Germinal center (tissue), 1 donor: ENCODE results near the gene ATXN1.

Experiments used
- DNase-seq: peaks from one replicate; pipeline ENCODE4 v3.0.0; 2012; ENCODE audit warnings: mixed read lengths, low spot score

ATXN1 gene

GRCh38 chr6:16673011-16673797, 88.1 kb downstream of the ATXN1 start:
- DNase-seq, result no peak

DNA sequence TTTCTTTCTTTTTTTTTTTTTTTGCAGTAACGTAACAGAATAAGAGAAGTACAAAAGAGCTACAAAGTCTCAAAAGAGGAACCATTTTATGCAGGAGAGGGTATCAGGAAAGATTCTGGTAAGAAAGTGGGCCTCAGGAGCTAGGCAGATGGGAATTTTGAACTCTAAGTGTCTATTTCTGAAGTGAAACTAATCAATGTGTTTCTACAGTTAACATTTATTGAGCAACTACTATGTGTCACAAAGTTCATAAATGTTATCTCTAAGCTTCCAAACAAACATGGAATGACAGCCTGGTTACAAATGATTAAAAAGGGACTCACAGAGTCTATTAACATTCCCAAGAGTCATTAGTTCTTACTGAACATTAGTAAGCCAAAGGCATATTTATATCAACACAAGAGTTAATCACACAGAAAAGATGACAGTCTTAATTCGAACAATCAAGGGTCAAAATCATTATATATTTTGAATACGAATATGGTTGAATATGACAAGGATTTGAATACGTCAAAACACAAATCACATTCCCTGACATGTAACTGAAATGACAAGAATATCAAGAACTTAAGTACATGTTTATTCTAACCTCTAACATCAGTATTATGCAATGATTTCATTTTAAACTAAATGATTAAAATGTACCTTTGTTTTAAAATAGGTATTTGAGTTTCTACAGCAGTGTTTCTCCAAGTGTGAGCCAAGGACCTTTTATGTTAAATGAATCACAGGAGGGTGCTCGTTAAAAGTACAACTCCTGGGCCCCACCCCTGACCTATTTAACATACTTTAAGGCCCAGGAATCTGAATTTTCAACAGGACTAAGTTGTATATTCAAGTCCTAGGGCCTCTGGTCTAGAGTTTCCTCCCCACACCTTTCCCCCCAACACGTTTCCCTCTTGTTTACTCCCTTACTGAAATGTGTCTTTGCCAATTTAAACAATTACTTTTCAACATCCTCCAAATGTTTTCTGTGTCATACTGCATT, 89.7 kb downstream of the ATXN1 start:
- DNase-seq, result no peak

- no peak for DNase-seq
Observed at GRCh38 chr6:16670617-16671051, 90.6 kb downstream of the ATXN1 start.

DNA sequence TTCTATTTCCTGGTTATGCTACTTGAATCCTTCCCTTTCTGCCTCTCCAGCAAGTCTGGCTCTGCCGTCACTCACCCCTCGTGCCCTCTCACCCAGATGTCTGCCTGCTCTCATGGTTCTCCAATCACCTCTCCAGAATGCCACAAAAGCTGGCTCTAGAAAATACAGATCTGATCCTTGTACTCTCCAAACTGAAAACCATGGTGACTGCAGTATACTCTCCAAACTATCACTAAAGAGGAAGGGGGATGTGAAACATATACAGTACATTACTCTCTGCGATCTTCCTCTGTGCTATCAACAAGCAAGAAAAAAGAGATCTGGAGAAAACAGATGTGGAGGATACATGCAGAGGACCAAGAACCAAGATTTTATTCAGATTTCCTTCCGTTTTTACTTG, 91.1 kb downstream of the ATXN1 start:
- no peak for DNase-seq

- no peak for DNase-seq
Observed at GRCh38 chr6:16669227-16669626, 92.0 kb downstream of the ATXN1 start.

DNA sequence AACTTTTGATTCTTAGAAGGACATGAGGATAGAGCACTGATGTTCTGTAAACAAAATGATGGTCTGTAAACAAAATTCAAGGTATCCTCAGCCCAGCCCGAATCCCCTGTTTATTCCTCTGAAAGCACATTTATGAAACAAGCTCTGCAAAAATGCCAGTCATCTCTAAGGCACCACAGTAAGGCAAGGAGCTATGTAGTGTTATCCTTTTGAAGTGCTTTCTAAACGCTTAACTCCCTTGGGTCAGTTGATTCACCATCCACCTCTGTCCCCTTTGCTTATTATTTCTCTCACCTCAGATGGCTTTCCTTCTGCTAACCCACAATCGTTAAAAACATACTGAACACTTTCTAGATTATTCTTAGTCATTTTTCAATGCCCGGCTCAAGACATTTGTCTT, 93.8 kb downstream of the ATXN1 start:
- no peak for DNase-seq

DNA sequence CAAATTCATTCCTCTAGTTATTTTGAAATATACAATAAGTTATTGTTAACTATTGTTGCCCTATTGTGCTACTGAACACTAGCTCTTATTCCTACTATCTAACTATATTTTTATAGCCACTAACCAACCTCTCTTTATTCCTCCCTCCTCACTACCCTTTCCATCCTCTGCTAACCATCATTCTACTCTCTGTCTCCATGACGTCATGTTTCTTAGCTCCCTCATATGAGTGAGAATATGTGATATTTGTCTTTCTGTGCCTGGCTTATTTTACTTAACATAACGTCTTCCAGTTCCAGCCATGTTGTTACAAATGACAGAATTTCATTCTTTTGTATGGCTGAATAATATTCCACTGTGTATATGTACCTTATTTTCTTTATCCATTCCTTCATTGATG, 95.3 kb downstream of the ATXN1 start:
- no peak for DNase-seq

GRCh38 chr6:16665182-16665581, 96.1 kb downstream of the ATXN1 start:
- DNase-seq, result no peak

- no peak for DNase-seq
Observed at GRCh38 chr6:16663901-16664300, 97.4 kb downstream of the ATXN1 start.

DNA sequence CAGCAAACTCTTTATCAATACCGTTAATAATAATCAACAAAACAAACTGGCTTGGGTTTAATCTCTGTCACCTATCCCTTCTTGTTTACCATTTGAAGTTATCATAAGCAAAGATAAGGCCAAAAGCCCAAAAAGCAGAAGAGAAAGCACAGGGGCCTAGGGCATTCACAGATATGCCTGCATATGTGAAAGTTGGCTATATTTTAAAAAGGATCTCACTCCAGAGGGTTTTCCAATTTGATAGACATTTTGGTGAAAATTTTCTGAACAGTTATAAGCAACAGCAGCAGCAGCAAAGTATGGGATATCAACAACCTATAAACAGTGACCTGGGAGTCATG, 101.1 kb downstream of the ATXN1 start:
- no peak for DNase-seq

DNA sequence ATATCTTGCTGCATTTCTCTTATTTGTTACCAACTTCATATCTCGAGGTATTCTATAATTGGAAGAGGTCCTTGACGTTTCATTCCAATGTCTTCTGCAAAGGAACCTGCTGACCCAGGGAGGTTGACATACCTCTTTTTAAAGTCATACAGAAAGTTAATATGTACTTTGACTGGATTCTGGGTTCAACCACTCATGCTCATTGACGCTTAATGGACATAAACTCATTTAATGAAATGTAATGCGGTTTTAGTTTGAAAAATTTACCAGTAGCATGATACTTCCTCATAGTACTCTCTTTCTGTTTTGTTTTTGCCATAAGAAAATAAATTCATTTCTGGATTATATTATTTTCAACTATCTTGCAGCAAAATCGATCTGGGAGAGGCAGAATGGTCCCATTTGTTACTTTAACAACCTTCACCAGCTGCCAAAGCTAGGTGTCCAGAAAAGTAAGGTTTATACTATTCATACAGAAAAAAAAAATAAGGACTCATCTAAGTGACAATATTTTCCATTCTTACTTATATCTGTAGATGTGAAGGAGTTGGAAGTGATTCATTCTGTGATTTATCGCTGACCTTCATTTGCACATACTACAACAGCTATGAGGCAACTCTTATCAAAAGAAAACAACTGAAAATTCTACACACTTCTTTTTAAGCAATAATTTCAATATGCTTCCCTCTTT, 101.6 kb downstream of the ATXN1 start:
- no peak for DNase-seq

DNA sequence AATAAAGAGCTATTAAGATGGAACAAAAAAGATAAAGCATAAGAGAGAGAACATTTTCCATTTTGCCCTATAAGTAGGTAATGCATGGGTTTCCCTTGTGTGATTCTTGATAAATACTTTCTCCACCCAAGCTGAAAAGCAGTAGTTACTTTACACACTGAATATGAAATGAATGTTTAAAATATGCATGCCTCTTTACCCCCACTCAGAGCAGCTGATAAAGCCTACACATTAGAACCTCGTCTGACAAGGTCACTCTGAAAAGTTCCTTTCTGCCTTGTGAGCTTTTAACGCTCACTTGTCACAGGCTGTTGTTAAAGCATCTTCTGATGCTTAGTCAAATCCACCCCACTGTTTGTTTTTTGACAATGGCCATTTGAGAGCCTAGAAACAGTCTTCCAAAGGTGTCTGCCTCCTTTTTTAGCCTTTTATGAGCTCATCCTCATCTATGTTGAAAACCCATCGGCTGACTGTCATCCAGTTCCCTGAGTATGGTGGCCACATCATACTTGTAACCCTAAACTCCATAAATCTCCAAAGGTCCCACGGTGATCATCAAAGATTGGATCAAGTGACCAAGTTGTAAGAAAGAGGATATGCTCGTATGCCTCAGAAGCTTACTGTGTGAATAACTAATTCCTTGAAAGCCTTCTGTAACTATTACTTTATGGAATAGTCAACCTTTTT, 102.8 kb downstream of the ATXN1 start:
- DNase-seq, result no peak

GRCh38 chr6:16657768-16658167, 103.5 kb downstream of the ATXN1 start:
- no peak for DNase-seq

DNA sequence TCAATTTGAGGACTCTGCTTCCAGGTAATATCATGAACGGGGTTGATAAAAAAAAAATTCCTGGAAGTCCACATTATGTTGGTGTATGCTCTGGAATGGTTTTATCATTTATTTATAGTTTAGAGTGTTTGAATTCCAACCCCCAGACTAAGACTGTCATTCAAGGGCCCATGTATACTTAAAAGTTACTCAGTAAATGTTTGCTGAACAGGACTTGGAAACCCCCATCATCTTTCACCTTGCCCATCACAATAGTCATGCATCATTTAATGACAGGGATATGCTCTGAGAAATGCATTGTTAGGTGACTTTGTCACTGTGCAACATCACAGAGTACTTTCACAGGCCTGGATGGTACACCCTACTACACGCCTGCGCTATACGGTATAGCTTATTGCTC, 104.8 kb downstream of the ATXN1 start:
- no peak for DNase-seq

DNA sequence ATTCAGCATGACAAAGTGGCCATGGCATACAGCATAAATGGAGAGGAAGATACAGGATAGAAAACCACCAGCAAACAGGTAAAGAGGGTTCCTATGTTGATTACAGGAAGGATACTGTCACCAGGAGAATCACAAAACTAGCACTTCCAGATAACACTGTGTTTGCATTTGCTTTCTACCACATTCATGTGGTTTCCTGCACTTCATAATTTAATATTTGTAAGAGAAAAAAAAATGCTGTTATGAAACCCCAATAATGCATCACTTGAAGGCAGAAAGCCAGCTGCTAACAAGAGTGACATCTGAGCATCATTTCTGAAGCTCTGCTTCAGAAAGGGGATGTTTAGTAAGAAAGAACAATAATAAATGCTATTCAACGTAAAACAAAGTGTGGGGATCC, 106.6 kb downstream of the ATXN1 start:
- no peak for DNase-seq

GRCh38 chr6:16653226-16653625, 108.0 kb downstream of the ATXN1 start:
- DNase-seq, result no peak

GRCh38 chr6:16651871-16652270, 109.4 kb downstream of the ATXN1 start:
- DNase-seq, result no peak

DNA sequence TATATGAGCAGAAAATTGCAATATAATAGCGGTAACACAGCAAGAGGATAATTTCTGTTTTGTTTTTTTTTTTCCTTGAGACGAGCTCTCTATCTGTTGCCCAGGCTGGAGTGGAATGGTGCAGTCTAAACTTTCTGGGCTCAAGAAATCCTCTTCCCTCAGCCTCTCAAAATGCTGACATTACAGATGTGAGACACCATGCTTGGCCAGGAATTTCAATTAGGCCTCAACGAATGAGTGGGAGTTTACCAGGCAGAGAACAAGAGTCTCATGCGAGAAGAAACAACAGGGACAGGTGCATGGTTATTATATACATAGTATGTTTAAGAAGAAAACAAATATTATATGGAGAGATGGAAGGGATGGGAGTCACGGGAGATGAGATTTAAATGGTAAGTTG, 111.4 kb downstream of the ATXN1 start:
- DNase-seq, result no peak

DNA sequence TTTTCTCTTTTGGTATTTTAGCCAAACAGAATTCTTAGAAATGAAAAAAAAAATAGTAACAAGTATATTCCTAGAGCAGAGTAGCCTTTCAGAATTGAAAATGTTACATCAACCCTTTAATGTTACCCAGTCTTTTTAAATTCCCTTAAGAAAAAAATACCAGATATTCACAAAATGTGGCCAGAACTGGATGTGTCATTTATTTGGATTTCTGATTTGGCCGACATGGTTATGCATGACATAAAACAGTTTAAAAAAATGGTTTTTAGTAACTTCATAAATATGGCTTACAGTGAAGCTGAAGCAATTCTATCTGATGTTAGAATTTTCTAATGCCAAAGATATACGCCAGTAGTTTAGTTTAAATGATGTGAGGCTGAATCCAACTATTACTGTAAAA, 112.0 kb downstream of the ATXN1 start:
- no peak for DNase-seq

- no peak for DNase-seq
Observed at GRCh38 chr6:16648003-16648402, 113.3 kb downstream of the ATXN1 start.

GRCh38 chr6:16647422-16647821, 113.8 kb downstream of the ATXN1 start:
- DNase-seq, result no peak
